Small intestine (tissue), 16 donors: ENCODE results near the gene DPP7. TPM values are rescaled to one million over a fixed set of nuclear protein-coding genes. Genes with fewer than 3 reads are reported as not detected.

Experiments
- DNase-seq, 2 donors: peaks; one replicate each; pipeline versions ENCODE4 v3.0.0 to v3.0.0-alpha.2; 2013
- FAIRE-seq: peaks from 2 replicates; lab custom pipeline; 2012; peaks lifted over from hg19 to GRCh38; lab: Jason Lieb, UNC
- H3K27ac ChIP-seq, 3 donors: one replicate each; pipeline ENCODE4 v1.5.1; 2013; ENCODE audit warnings: low read length in 2 of 3, mild to moderate bottlenecking in 2 of 3, control low read depth in 1 of 3, inconsistent platforms in 1 of 3, low read depth in 1 of 3, moderate library complexity in 1 of 3
- H3K27me3 ChIP-seq, 3 donors: one replicate each; pipeline ENCODE4 v1.6.1; 2013; ENCODE audit warnings: low read length in 3 of 3, inconsistent platforms in 1 of 3; ENCODE audit not compliant: control insufficient read depth in 3 of 3, insufficient read depth in 3 of 3
- H3K36me3 ChIP-seq, 3 donors: one replicate each; pipeline ENCODE4 v1.6.1; 2013; ENCODE audit warnings: low read length in 3 of 3, inconsistent platforms in 1 of 3, low read depth in 1 of 3, mild to moderate bottlenecking in 1 of 3, moderate library complexity in 1 of 3; ENCODE audit not compliant: control insufficient read depth in 3 of 3, insufficient read depth in 2 of 3
- H3K4me1 ChIP-seq, 3 donors: one replicate each; pipeline ENCODE4 v1.6.1; 2013; ENCODE audit warnings: low read length in 2 of 3, inconsistent platforms in 1 of 3, low read depth in 1 of 3, mild to moderate bottlenecking in 1 of 3, moderate library complexity in 1 of 3; ENCODE audit not compliant: control insufficient read depth in 3 of 3, insufficient read depth in 2 of 3
- H3K4me3 ChIP-seq, 3 donors: one replicate each; pipeline ENCODE4 v1.5.1; 2013; ENCODE audit warnings: low read length in 3 of 3, control low read depth in 1 of 3, inconsistent platforms in 1 of 3, low read depth in 1 of 3, mild to moderate bottlenecking in 1 of 3, moderate library complexity in 1 of 3
- H3K9me3 ChIP-seq, 2 donors: one replicate each; pipeline ENCODE4 v1.6.1; 2013; ENCODE audit warnings: low read depth in 1 of 2, low read length in 1 of 2; ENCODE audit not compliant: control insufficient read depth in 2 of 2, insufficient read depth in 1 of 2
- WGBS, 3 donors: extraction: QIAGEN DNeasy Blood & Tissue Kit; methylation state at CpG; one replicate each; pipeline ENCODE4 v1.1.7; 2013; 5-methylcytosine and 5-hydroxymethylcytosine counted together
- long read RNA-seq, 10 donors: transcript quantifications; one replicate each; lab custom pipeline, GENCODE V29; 2026
- polyA plus RNA-seq, 4 donors: library from polyadenylated mRNA; stranded (reverse) in 3 of 4; unstranded in 1 of 4; fragments of 200-250 nt in 3 of 4; fragments of 120-200 nt in 1 of 4; gene quantifications; one replicate each; pipeline versions ENCODE4 v1.2.1 to v1.2.3, GENCODE V29; 2013
- donor health status: healthy with polysubstance abuse.
- donor health status: control.
- donor health status: control.
- donor health status: Bipolar disorder and iron deficiency.
- donor health status: healthy.

Gene DPP7
- 100 to 1,000 TPM in 3 of 4 donors, 10 to 100 TPM in 1; 66.2 to 179 (median 121) TPM for polyA plus RNA-seq
- long read RNA-seq, donor 1, transcript DPP7-201 (13 exons, 1,590 nt), result major isoform, 50 of 139 reads
- long read RNA-seq, donor 1, transcript DPP7-210 (5 exons, 958 nt), result minor isoform, 7 of 139 reads
- long read RNA-seq, donor 1, partial matches to known transcripts, result 74 of 139 reads
- long read RNA-seq, donor 1, other reads (novel, unspliced or antisense), result 7 of 139 reads
- long read RNA-seq, donor 2, transcript DPP7-201 (13 exons, 1,590 nt), result major isoform, 11 of 12 reads
- long read RNA-seq, donor 2, partial matches to known transcripts, result 0 of 12 reads
- long read RNA-seq, donor 2, other reads (novel, unspliced or antisense), result 0 of 12 reads
- long read RNA-seq, donor 3, transcript DPP7-201 (13 exons, 1,590 nt), result major isoform, 18 of 50 reads
- long read RNA-seq, donor 3, partial matches to known transcripts, result 28 of 50 reads
- long read RNA-seq, donor 3, other reads (novel, unspliced or antisense), result 0 of 50 reads
- long read RNA-seq, donor 4, result 0 reads
- long read RNA-seq, donor 5, transcript DPP7-201 (13 exons, 1,590 nt), result major isoform, 5 of 20 reads
- long read RNA-seq, donor 5, partial matches to known transcripts, result 14 of 20 reads
- long read RNA-seq, donor 5, other reads (novel, unspliced or antisense), result 0 of 20 reads
- long read RNA-seq, donor 6, transcript DPP7-201 (13 exons, 1,590 nt), result major isoform, 26 of 47 reads
- long read RNA-seq, donor 6, partial matches to known transcripts, result 12 of 47 reads
- long read RNA-seq, donor 6, other reads (novel, unspliced or antisense), result 6 of 47 reads
- long read RNA-seq, donor 7, result 0 reads
- long read RNA-seq, donor 8, partial matches to known transcripts, result 0 of 2 reads
- long read RNA-seq, donor 8, other reads (novel, unspliced or antisense), result 0 of 2 reads
- long read RNA-seq, donor 9, transcript DPP7-201 (13 exons, 1,590 nt), result major isoform, 5 of 6 reads
- long read RNA-seq, donor 9, partial matches to known transcripts, result 0 of 6 reads
- long read RNA-seq, donor 9, other reads (novel, unspliced or antisense), result 0 of 6 reads
- long read RNA-seq, donor 10, transcript DPP7-201 (13 exons, 1,590 nt), result major isoform, 17 of 23 reads
- long read RNA-seq, donor 10, partial matches to known transcripts, result 5 of 23 reads
- long read RNA-seq, donor 10, other reads (novel, unspliced or antisense), result 0 of 23 reads

GRCh38 chr9:137114613-137115393 is at the start of gene DPP7:
TSS of gene DPP7 (minus strand) at chr9:137114733. CDS start at chr9:137114713, 20 bp downstream.
- DNase-seq, result peak; percentile 68 to 90
- Histone ChIP-seq H3K4me3 (peak within 1 kb of the TSS; percentile 34 to 79 (median 73)), H3K9me3 (no peaks in the 10 kb centered on the region), H3K4me1 (peaks cover 0 to 27% (median 4%) of the 10 kb centered on the region in 3 donors), H3K36me3 (peaks cover 0 to 38% (median 7%) of the 10 kb centered on the region in 3 donors), H3K27me3 (peaks cover 0 to 23% (median 0%) of the 10 kb centered on the region in 3 donors), H3K27ac (no peak within 1 kb of the TSS)
- 3 to 4% (median 3%) methylated on average over 63 to 70 of the region's 70 CpGs for WGBS, 3 donors
- no peak for FAIRE-seq

- no peak for FAIRE-seq
- peaks cover 0 to 6% (median 0%) of the 10 kb centered on the region in 3 donors for H3K4me1 ChIP-seq
- H3K36me3 ChIP-seq, result no peaks in the 10 kb centered on the region
- H3K4me3 ChIP-seq, result no peak overlapping the region
- H3K27ac ChIP-seq, result no peak overlapping the region
- 78 to 85% (median 80%) methylated on average over 22 of the region's 22 CpGs for WGBS, 3 donors
- H3K27me3 ChIP-seq, result peaks cover 0 to 94% (median 30%) of the 10 kb centered on the region in 3 donors
- no peak for DNase-seq
- no peaks in the 10 kb centered on the region for H3K9me3 ChIP-seq
Observed at GRCh38 chr9:137163805-137164204, 49.3 kb upstream of the DPP7 start.

- no peak overlapping the region for H3K4me3 ChIP-seq
- WGBS, 3 donors, result 32 to 49% (median 38%) methylated on average over 19 to 26 of the region's 26 CpGs
Observed at GRCh38 chr9:137163365-137163715, 48.8 kb upstream of the DPP7 start.

GRCh38 chr9:137162505-137163364 is 48.2 kb upstream of the DPP7 start:
- FAIRE-seq (no peak), DNase-seq (peak; percentile 59 to 69)
- Histone ChIP-seq H3K36me3 (no peaks in the 10 kb centered on the region), H3K9me3 (no peaks in the 10 kb centered on the region), H3K4me1 (peaks cover 0 to 6% (median 0%) of the 10 kb centered on the region in 3 donors), H3K27me3 (peaks cover 0 to 96% (median 30%) of the 10 kb centered on the region in 3 donors), H3K27ac (no peak overlapping the region), H3K4me3 (no peak overlapping the region)
- WGBS, 3 donors, result 12 to 21% (median 12%) methylated on average over 61 to 74 of the region's 74 CpGs

More at GRCh38 chr9:137163365-137163715, 48.8 kb upstream of the DPP7 start:
- no peak overlapping the region for H3K27ac ChIP-seq
- H3K9me3 ChIP-seq, result no peaks in the 10 kb centered on the region
- FAIRE-seq, result no peak
- H3K27me3 ChIP-seq, result peaks cover 0 to 95% (median 30%) of the 10 kb centered on the region in 3 donors
- no peak for DNase-seq
- H3K4me1 ChIP-seq, result peaks cover 0 to 6% (median 0%) of the 10 kb centered on the region in 3 donors
- no peaks in the 10 kb centered on the region for H3K36me3 ChIP-seq

- no peak for DNase-seq
- no peaks in the 10 kb centered on the region for H3K36me3 ChIP-seq
- no peak overlapping the region for H3K4me3 ChIP-seq
- H3K4me1 ChIP-seq, result peaks cover 0 to 6% (median 0%) of the 10 kb centered on the region in 3 donors
- no peak for FAIRE-seq
- WGBS, 3 donors, result 3 to 8% (median 7%) methylated on average over 53 to 70 of the region's 71 CpGs
- H3K27ac ChIP-seq, result no peak overlapping the region
- H3K27me3 ChIP-seq, result peaks cover 0 to 96% (median 30%) of the 10 kb centered on the region in 3 donors
- H3K9me3 ChIP-seq, result no peaks in the 10 kb centered on the region
Observed at GRCh38 chr9:137161558-137162486, 47.3 kb upstream of the DPP7 start.

GRCh38 chr9:137160716-137161557 is 46.4 kb upstream of the DPP7 start:
- FAIRE-seq (no peak), DNase-seq (no peak)
- peaks cover 0 to 96% (median 22%) of the 10 kb centered on the region in 3 donors for H3K27me3 ChIP-seq
- H3K27ac ChIP-seq, result no peak overlapping the region
- 20 to 35% (median 31%) methylated on average over 56 of the region's 56 CpGs for WGBS, 3 donors
- no peak overlapping the region for H3K4me3 ChIP-seq
- H3K36me3 ChIP-seq, result no peaks in the 10 kb centered on the region
- H3K4me1 ChIP-seq, result peaks cover 0 to 6% (median 0%) of the 10 kb centered on the region in 3 donors
- H3K9me3 ChIP-seq, result no peaks in the 10 kb centered on the region
